GM12872 (cell line): Measurements from ENCODE around the gene PTAR1.

Source experiments
- CTCF ChIP-seq: IDR thresholded peaks from 3 replicates; pipeline ENCODE4 v1.5.1; 2011; ENCODE audit warnings: low read depth, mild to moderate bottlenecking, low read length, moderate library complexity; ENCODE audit not compliant: insufficient read depth

Gene PTAR1

GRCh38 chr9:69683927-69684326, 75.9 kb downstream of the PTAR1 start:
- no peak for TF ChIP-seq CTCF

- no peak for TF ChIP-seq CTCF
These were observed 80.8 kb downstream of the PTAR1 start for GRCh38 chr9:69678843-69679538.

- no peak for TF ChIP-seq CTCF
These were observed 81.9 kb downstream of the PTAR1 start for GRCh38 chr9:69677931-69678330.

- TF ChIP-seq CTCF, result no peak
These were observed 84.2 kb downstream of the PTAR1 start for GRCh38 chr9:69675563-69675962.

GRCh38 chr9:69674716-69675438, 84.9 kb downstream of the PTAR1 start:
- no peak for TF ChIP-seq CTCF

- TF ChIP-seq CTCF, result no peak
These were observed 85.6 kb downstream of the PTAR1 start for GRCh38 chr9:69674112-69674685.

GRCh38 chr9:69673311-69673640, 86.5 kb downstream of the PTAR1 start:
- TF ChIP-seq CTCF, result no peak
